ENCODE results near the gene CD40.
"Not testable (repeated sequence)": the region's sequence is repeated elsewhere in the genome, so short reads cannot be mapped to it uniquely, and the experiment has no call there.

The CD40 gene

GRCh38 chr20:46083531-46084061 lies 34.5 kb upstream of the CD40 start:
- Histone ChIP-seq H3K27me3 (ENCODE audit: control insufficient read depth, insufficient read depth, low read length) (no peaks in the 10 kb centered on the region), H3K9ac (ENCODE audit: low read depth, low read length) (no peak overlapping the region), H3K36me3 (ENCODE audit: control insufficient read depth, insufficient read depth, low read length) (peaks cover 12% of the 10 kb centered on the region)

GRCh38 chr20:46084805-46085178 lies 33.3 kb upstream of the CD40 start:
- H3K27ac ChIP-seq (ENCODE audit: low read depth, low read length): no peak overlapping the region
- no peaks in the 10 kb centered on the region for H3K27me3 ChIP-seq (ENCODE audit: control insufficient read depth, insufficient read depth, low read length)
- no peaks in the 10 kb centered on the region for H3K9me3 ChIP-seq (ENCODE audit: control insufficient read depth, insufficient read depth, low read length)
- no peak overlapping the region for H3K9ac ChIP-seq (ENCODE audit: low read depth, low read length)
- no peak overlapping the region for H3K4me3 ChIP-seq (ENCODE audit: low read depth, low read length)
- H3K4me1 ChIP-seq (ENCODE audit: control insufficient read depth, insufficient read depth, low read length): peaks cover 35% of the 10 kb centered on the region
- no peaks in the 10 kb centered on the region for H3K36me3 ChIP-seq (ENCODE audit: control insufficient read depth, insufficient read depth, low read length)

More at GRCh38 chr20:46083531-46084061, 34.5 kb upstream of the CD40 start:
- no peaks in the 10 kb centered on the region for H3K9me3 ChIP-seq (ENCODE audit: control insufficient read depth, insufficient read depth, low read length)
- no peak overlapping the region for H3K27ac ChIP-seq (ENCODE audit: low read depth, low read length)
- no peak overlapping the region for H3K4me3 ChIP-seq (ENCODE audit: low read depth, low read length)
- H3K4me1 ChIP-seq (ENCODE audit: control insufficient read depth, insufficient read depth, low read length): peaks cover 35% of the 10 kb centered on the region

GRCh38 chr20:46085179-46085851 lies 32.8 kb upstream of the CD40 start:
- Histone ChIP-seq H3K36me3 (ENCODE audit: control insufficient read depth, insufficient read depth, low read length) (no peaks in the 10 kb centered on the region), H3K27ac (ENCODE audit: low read depth, low read length) (no peak overlapping the region), H3K4me1 (ENCODE audit: control insufficient read depth, insufficient read depth, low read length) (peaks cover 35% of the 10 kb centered on the region), H3K27me3 (ENCODE audit: control insufficient read depth, insufficient read depth, low read length) (no peaks in the 10 kb centered on the region), H3K9ac (ENCODE audit: low read depth, low read length) (no peak overlapping the region), H3K4me3 (ENCODE audit: low read depth, low read length) (no peak overlapping the region), H3K9me3 (ENCODE audit: control insufficient read depth, insufficient read depth, low read length) (no peaks in the 10 kb centered on the region)

- H3K4me1 ChIP-seq (ENCODE audit: control insufficient read depth, insufficient read depth, low read length): peaks cover 30% of the 10 kb centered on the region
- H3K36me3 ChIP-seq (ENCODE audit: control insufficient read depth, insufficient read depth, low read length): no peaks in the 10 kb centered on the region
- H3K9ac ChIP-seq (ENCODE audit: low read depth, low read length): no peak overlapping the region
- H3K27me3 ChIP-seq (ENCODE audit: control insufficient read depth, insufficient read depth, low read length): no peaks in the 10 kb centered on the region
- no peak overlapping the region for H3K27ac ChIP-seq (ENCODE audit: low read depth, low read length)
- H3K4me3 ChIP-seq (ENCODE audit: low read depth, low read length): no peak overlapping the region
- no peaks in the 10 kb centered on the region for H3K9me3 ChIP-seq (ENCODE audit: control insufficient read depth, insufficient read depth, low read length)
Observed at GRCh38 chr20:46087161-46087560, 31.0 kb upstream of the CD40 start.

- Histone ChIP-seq H3K4me3 (ENCODE audit: low read depth, low read length) (peak overlapping the region; percentile 80), H3K36me3 (ENCODE audit: control insufficient read depth, insufficient read depth, low read length) (no peaks in the 10 kb centered on the region), H3K4me1 (ENCODE audit: control insufficient read depth, insufficient read depth, low read length) (peaks cover 16% of the 10 kb centered on the region), H3K9ac (ENCODE audit: low read depth, low read length) (peak overlapping the region; percentile 97), H3K27ac (ENCODE audit: low read depth, low read length) (peak overlapping the region; percentile 94), H3K27me3 (ENCODE audit: control insufficient read depth, insufficient read depth, low read length) (no peaks in the 10 kb centered on the region), H3K9me3 (ENCODE audit: control insufficient read depth, insufficient read depth, low read length) (no peaks in the 10 kb centered on the region)
Observed at GRCh38 chr20:46088409-46089166, 29.5 kb upstream of the CD40 start.

GRCh38 chr20:46089167-46089416 lies 29.0 kb upstream of the CD40 start:
- Histone ChIP-seq H3K4me3 (ENCODE audit: low read depth, low read length) (peak overlapping the region; percentile 80), H3K9ac (ENCODE audit: low read depth, low read length) (peak overlapping the region; percentile 97), H3K27ac (ENCODE audit: low read depth, low read length) (peak overlapping the region; percentile 94), H3K27me3 (ENCODE audit: control insufficient read depth, insufficient read depth, low read length) (no peaks in the 10 kb centered on the region), H3K36me3 (ENCODE audit: control insufficient read depth, insufficient read depth, low read length) (no peaks in the 10 kb centered on the region), H3K9me3 (ENCODE audit: control insufficient read depth, insufficient read depth, low read length) (no peaks in the 10 kb centered on the region), H3K4me1 (ENCODE audit: control insufficient read depth, insufficient read depth, low read length) (peaks cover 16% of the 10 kb centered on the region)

- peak within 1 kb of the TSS; percentile 97 for H3K9ac ChIP-seq (ENCODE audit: low read depth, low read length)
- no peaks in the 10 kb centered on the region for H3K36me3 ChIP-seq (ENCODE audit: control insufficient read depth, insufficient read depth, low read length)
- peaks cover 16% of the 10 kb centered on the region for H3K4me1 ChIP-seq (ENCODE audit: control insufficient read depth, insufficient read depth, low read length)
- H3K27me3 ChIP-seq (ENCODE audit: control insufficient read depth, insufficient read depth, low read length): no peaks in the 10 kb centered on the region
- no peaks in the 10 kb centered on the region for H3K9me3 ChIP-seq (ENCODE audit: control insufficient read depth, insufficient read depth, low read length)
- peak within 1 kb of the TSS; percentile 80 for H3K4me3 ChIP-seq (ENCODE audit: low read depth, low read length)
- H3K27ac ChIP-seq (ENCODE audit: low read depth, low read length): peak within 1 kb of the TSS; percentile 94
Observed at GRCh38 chr20:46089417-46090388, 28.4 kb upstream of the CD40 start, which contains the start of gene NCOA5. TSS of gene NCOA5 (minus strand) at chr20:46089962. CDS start at chr20:46079424, 10,538 bp downstream.

- not testable (repeated sequence) for H3K27me3 ChIP-seq (ENCODE audit: control insufficient read depth, insufficient read depth, low read length); H3K9me3 ChIP-seq (ENCODE audit: control insufficient read depth, insufficient read depth, low read length); H3K4me1 ChIP-seq (ENCODE audit: control insufficient read depth, insufficient read depth, low read length); H3K27ac ChIP-seq (ENCODE audit: low read depth, low read length); H3K9ac ChIP-seq (ENCODE audit: low read depth, low read length); H3K36me3 ChIP-seq (ENCODE audit: control insufficient read depth, insufficient read depth, low read length)
- H3K4me3 ChIP-seq (ENCODE audit: low read depth, low read length): peak overlapping the region; percentile 38; the same call in 1 of the 2 replicates
Observed at GRCh38 chr20:46091622-46092535, 26.2 kb upstream of the CD40 start.

- Histone ChIP-seq H3K36me3 (ENCODE audit: control insufficient read depth, insufficient read depth, low read length) (no peaks in the 10 kb centered on the region), H3K27me3 (ENCODE audit: control insufficient read depth, insufficient read depth, low read length) (no peaks in the 10 kb centered on the region; the same call in 1 of the 2 replicates), H3K9ac (ENCODE audit: low read depth, low read length) (no peak overlapping the region), H3K4me3 (ENCODE audit: low read depth, low read length) (no peak overlapping the region), H3K4me1 (ENCODE audit: control insufficient read depth, insufficient read depth, low read length) (no peaks in the 10 kb centered on the region), H3K9me3 (ENCODE audit: control insufficient read depth, insufficient read depth, low read length) (no peaks in the 10 kb centered on the region), H3K27ac (ENCODE audit: low read depth, low read length) (no peak overlapping the region)
Observed at GRCh38 chr20:46093531-46093930, 24.6 kb upstream of the CD40 start.
